ENCODE data around the gene POLR3GL. TPM values are rescaled to one million over a fixed set of nuclear protein-coding genes. Genes with fewer than 3 reads are reported as not detected.
A peak's percentile ranks its signal among the peaks of the same experiment; 100 is the strongest.

Gene POLR3GL
- total RNA-seq, 1 experiment from 2014 or later: 7.9 TPM

GRCh38 chr1:145947551-145947950 is 16.9 kb upstream of the POLR3GL start:
- Histone ChIP-seq H3K23me2 (ENCODE audit: insufficient read length, low read depth, low read length, poor library complexity, severe bottlenecking) (no peaks in the 10 kb centered on the region), H3K27me3 (ENCODE audit: insufficient read depth, low read length) (no peaks in the 10 kb centered on the region), H3K4ac (ENCODE audit: low read depth, low read length) (no peak overlapping the region), H3K9ac (ENCODE audit: extremely low read depth, insufficient read length, low read length) (no peak overlapping the region), H2AK5ac (ENCODE audit: insufficient read length, low read length) (no peak overlapping the region), H3K79me2 (ENCODE audit: insufficient read depth, low read length) (no peaks in the 10 kb centered on the region), H3K9me3 (ENCODE audit: control insufficient read depth, low read depth, low read length) (no peaks in the 10 kb centered on the region), H2BK5ac (ENCODE audit: insufficient read length, low read length) (no peak overlapping the region), H3K18ac (ENCODE audit: insufficient read length, low read depth, low read length) (no peak overlapping the region), H3K4me1 (ENCODE audit: insufficient read depth, low read length) (peaks cover 6% of the 10 kb centered on the region; the same call in 1 of the 2 replicates), H3T11ph (ENCODE audit: low read length) (no peak overlapping the region), H4K20me1 (ENCODE audit: control insufficient read depth, insufficient read depth, insufficient read length) (no peaks in the 10 kb centered on the region), H2BK12ac (ENCODE audit: insufficient read length, low read depth, low read length) (no peak overlapping the region), H3K56ac (ENCODE audit: insufficient read length, low read depth, low read length) (no peak overlapping the region), H3K79me1 (ENCODE audit: insufficient read depth, low read depth, low read length, poor library complexity, severe bottlenecking) (no peaks in the 10 kb centered on the region), H3K14ac (ENCODE audit: insufficient read depth, low read length) (no peak overlapping the region), H4K91ac (ENCODE audit: insufficient read length, low read depth, low read length) (no peak overlapping the region), H4K8ac (replicated peaks; ENCODE audit: insufficient read length, low read depth, low read length) (no peak overlapping the region), H2BK15ac (ENCODE audit: low read depth, low read length) (no peak overlapping the region), H4K5ac (ENCODE audit: insufficient read length, low read depth, low read length) (no peak overlapping the region), H3K4me2 (ENCODE audit: insufficient read depth, insufficient read length, low read length) (no peak overlapping the region), H2BK20ac (ENCODE audit: low read depth, low read length, poor library complexity, severe bottlenecking) (no peak overlapping the region), H2AFZ (ENCODE audit: low read length) (no peak overlapping the region), H3K27ac (ENCODE audit: insufficient read length, low read depth, low read length) (no peak overlapping the region), H3K23ac (ENCODE audit: insufficient read length, low read depth, low read length) (no peak overlapping the region), H2BK120ac (ENCODE audit: low read depth, low read length, poor library complexity, severe bottlenecking) (no peak overlapping the region)
- no peaks in the 10 kb centered on the region for H3K27me3 Mint-ChIP-seq (ENCODE audit: low read depth)
- no CpG with 5 or more reads among the region's 4 CpGs for WGBS (ENCODE audit: extremely low coverage, insufficient read length, low lambda C conversion rate)
- H3K27ac Mint-ChIP-seq: no peak overlapping the region; a peak in 1 of 7 replicates
- TF ChIP-seq, protein P1, sequence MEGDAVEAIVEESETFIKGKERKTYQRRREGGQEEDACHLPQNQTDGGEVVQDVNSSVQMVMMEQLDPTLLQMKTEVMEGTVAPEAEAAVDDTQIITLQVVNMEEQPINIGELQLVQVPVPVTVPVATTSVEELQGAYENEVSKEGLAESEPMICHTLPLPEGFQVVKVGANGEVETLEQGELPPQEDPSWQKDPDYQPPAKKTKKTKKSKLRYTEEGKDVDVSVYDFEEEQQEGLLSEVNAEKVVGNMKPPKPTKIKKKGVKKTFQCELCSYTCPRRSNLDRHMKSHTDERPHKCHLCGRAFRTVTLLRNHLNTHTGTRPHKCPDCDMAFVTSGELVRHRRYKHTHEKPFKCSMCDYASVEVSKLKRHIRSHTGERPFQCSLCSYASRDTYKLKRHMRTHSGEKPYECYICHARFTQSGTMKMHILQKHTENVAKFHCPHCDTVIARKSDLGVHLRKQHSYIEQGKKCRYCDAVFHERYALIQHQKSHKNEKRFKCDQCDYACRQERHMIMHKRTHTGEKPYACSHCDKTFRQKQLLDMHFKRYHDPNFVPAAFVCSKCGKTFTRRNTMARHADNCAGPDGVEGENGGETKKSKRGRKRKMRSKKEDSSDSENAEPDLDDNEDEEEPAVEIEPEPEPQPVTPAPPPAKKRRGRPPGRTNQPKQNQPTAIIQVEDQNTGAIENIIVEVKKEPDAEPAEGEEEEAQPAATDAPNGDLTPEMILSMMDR (conservative IDR thresholded peaks at IDR 0.05): no peak
- DNase-seq: peak; percentile 50
- peaks cover 16 to 21% of the 10 kb centered on the region in 2 experiments for H3K4me1 Mint-ChIP-seq
- H3K4me3 Mint-ChIP-seq: no peak overlapping the region
- no peaks in the 10 kb centered on the region for H3K9me3 Mint-ChIP-seq
- H3K36me3 Mint-ChIP-seq (ENCODE audit: insufficient read depth in 1 of 3, low read depth in 3 of 3): no peaks in the 10 kb centered on the region

Data from H9 (cell line).